ENCODE measurements around the gene HDAC10.

Gene HDAC10

DNA sequence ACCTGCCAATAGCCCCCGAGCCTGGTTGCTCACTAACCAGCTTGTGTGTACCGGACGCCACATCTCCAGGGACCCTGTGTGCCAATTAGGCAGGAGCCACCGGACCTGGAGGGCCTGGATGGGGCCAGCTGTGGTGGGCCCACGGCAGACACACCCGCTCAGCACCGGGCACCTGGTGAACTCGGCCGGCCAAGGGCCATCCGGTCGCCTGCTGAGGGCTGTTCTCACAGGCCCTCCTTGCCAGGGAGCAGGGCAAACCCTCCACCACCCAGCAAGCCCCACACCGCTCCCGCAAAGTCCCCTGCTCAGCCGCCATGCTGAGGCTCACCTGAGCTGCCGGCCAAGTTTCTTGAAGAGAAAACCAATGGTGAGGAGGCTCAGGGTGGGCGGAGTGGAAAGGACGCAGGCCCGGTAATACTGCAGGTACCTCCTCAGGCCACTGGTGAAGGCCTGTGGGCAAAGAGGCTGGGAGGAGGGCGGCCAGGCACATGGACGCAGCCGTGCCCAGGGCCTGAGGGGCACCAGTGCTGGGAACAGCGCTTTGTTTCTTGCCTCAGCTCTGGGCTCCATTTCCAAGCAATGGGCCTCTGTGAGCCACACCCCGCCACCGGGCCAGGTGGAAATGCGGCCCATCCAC, 23.4 kb downstream of the HDAC10 start:
- CTCF ChIA-PET = interaction anchor here (0.6 kb wide), 1 partner anchor 21 kb away, joined by 3 read pairs; no protein-coding TSS in a partner anchor
- DNase-seq (ENCODE audit: low spot score) = no peak
- POLR2A ChIA-PET (ENCODE audit: low non-redundant PET) = no interaction called here
- TF ChIP-seq CTCF (conservative IDR thresholded peaks at IDR 0.05; ENCODE audit: low read depth) = no peak
- H3K27ac ChIP-seq = no peak overlapping the region; the same call in 1 of the 2 replicates

DNA sequence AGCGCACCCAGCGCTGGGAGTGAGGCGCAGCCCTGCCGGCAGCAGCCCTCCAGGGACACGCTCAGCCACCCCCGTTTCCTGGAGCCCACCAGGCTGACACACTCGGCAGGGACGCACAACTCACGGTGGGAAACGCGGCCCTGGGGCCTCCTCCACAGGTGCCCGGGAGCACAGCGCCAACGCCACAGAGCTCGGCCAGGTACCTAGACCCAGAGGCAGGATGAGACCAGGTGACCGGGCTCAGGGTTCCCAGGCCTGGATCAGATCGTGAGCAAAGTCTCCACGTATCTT, 24.2 kb downstream of the HDAC10 start:
- H3K27ac ChIP-seq = no peak overlapping the region
- DNase-seq (ENCODE audit: low spot score) = no peak
- TF ChIP-seq CTCF (conservative IDR thresholded peaks at IDR 0.05; ENCODE audit: low read depth) = no peak
- CTCF ChIA-PET = no interaction called here
- POLR2A ChIA-PET (ENCODE audit: low non-redundant PET) = no interaction called here

- DNase-seq (ENCODE audit: low spot score) = no peak
- CTCF ChIA-PET = no interaction called here
- POLR2A ChIA-PET (ENCODE audit: low non-redundant PET) = no interaction called here
Measured at GRCh38 chr22:50226063-50226874, 24.8 kb downstream of the HDAC10 start.

DNA sequence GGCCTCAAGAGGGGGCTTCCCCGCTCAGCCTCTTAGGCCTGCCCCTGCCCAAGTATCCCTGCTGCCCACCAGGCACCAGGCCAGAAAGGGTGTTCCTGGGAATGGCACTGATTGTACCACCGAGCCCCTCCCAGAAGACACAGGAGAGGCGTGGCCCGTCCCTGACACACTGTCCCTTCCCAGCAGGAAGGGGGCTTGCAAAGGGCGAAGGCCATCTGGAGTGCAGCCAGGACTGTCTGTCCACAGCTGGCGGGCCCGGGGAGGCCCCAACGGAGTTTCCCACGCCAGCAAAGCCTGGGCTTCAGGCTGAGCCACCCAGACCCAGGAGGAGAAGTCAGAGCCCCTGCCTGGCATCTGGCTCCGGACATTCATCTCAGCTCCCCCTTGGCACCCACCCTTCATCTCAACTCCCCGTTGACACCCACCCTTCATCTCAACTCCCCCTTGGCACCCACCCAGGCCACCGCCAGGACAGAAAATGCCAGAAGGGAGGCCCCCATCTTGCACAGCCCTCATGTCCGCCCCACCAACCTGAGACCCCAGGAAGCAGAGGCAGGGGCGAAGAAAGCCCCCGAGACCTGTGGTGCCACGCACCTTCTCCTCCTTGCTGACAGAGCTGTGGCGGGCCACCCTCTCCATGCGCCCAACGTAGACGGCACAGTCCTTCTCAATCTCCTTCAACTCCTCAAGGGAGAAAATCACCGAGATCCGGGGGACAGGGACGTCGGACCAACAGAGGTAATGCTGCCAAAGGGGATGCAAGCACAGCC, 25.7 kb downstream of the HDAC10 start:
- TF ChIP-seq CTCF (conservative IDR thresholded peaks at IDR 0.05; ENCODE audit: low read depth) = no peak
- POLR2A ChIA-PET (ENCODE audit: low non-redundant PET) = no interaction called here
- DNase-seq (ENCODE audit: low spot score) = no peak
- no peak overlapping the region for H3K27ac ChIP-seq
- CTCF ChIA-PET = no interaction called here

More at GRCh38 chr22:50226063-50226874, 24.8 kb downstream of the HDAC10 start:
- no peak for TF ChIP-seq CTCF (conservative IDR thresholded peaks at IDR 0.05; ENCODE audit: low read depth)
- no peak overlapping the region for H3K27ac ChIP-seq

- H3K27ac ChIP-seq = peak overlapping the region; percentile 1; the same call in 1 of the 2 replicates
- ChIA-PET CTCF (interaction anchor here (0.6 kb wide), 1 partner anchor 293 kb away, joined by 4 read pairs; no protein-coding TSS in a partner anchor), POLR2A (ENCODE audit: low non-redundant PET) (no interaction called here)
- DNase-seq (ENCODE audit: low spot score) = no peak
- TF ChIP-seq CTCF (conservative IDR thresholded peaks at IDR 0.05; ENCODE audit: low read depth) = no peak
Measured at GRCh38 chr22:50224071-50224470, 27.0 kb downstream of the HDAC10 start.

- CTCF ChIA-PET = no interaction called here
- no peak for TF ChIP-seq CTCF (conservative IDR thresholded peaks at IDR 0.05; ENCODE audit: low read depth)
- POLR2A ChIA-PET (ENCODE audit: low non-redundant PET) = no interaction called here
- no peak for DNase-seq (ENCODE audit: low spot score)
- H3K27ac ChIP-seq = peak overlapping the region; percentile 15
Measured at GRCh38 chr22:50222508-50222907, 28.6 kb downstream of the HDAC10 start.
